ENCODE results near the gene FSCN2.

The FSCN2 gene

DNA sequence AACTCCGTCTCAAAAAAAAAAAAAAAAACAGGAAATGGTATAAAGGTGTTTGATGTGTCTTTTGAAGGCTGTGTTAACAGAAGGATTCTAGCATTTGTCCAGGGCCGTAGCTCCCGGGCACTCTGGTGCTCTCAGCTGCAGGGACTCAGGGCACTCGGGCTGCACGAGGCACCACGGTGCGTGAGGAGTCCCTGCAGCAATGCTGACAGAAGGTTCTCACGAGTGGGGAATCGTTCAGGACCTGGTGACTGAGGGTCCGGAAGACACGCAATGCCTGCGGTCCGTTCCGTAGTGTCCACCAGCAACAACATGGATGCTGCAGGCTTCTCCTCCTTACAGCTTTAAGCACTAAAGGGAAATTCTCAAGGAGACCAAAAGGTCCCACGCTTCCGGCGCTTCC, 36.6 kb downstream of the FSCN2 start:
- no peak overlapping the region for H3K27ac ChIP-seq
- H3K4me1 ChIP-seq (ENCODE audit: low read depth, poor library complexity, severe bottlenecking), result peaks cover 74% of the 10 kb centered on the region
- H2AFZ ChIP-seq (ENCODE audit: low read depth), result no peak overlapping the region
- H3K9ac ChIP-seq, result no peak overlapping the region
- H3K79me2 ChIP-seq (ENCODE audit: insufficient read depth, low read depth), result no peaks in the 10 kb centered on the region; the same call in 1 of the 2 replicates
- H3K27me3 ChIP-seq (ENCODE audit: insufficient read depth, low read depth), result no peaks in the 10 kb centered on the region
- H3K4me2 ChIP-seq, result no peak overlapping the region
- no peaks in the 10 kb centered on the region for H4K20me1 ChIP-seq (ENCODE audit: insufficient read depth)
- no peak overlapping the region for H3K4me3 ChIP-seq (IDR thresholded peaks at IDR 0.05; ENCODE audit: insufficient read depth, low read depth, low read length)
- peaks cover 13% of the 10 kb centered on the region; the same call in 1 of the 2 replicates for H3K36me3 ChIP-seq (ENCODE audit: insufficient read depth)
- TF ChIP-seq, protein P1, sequence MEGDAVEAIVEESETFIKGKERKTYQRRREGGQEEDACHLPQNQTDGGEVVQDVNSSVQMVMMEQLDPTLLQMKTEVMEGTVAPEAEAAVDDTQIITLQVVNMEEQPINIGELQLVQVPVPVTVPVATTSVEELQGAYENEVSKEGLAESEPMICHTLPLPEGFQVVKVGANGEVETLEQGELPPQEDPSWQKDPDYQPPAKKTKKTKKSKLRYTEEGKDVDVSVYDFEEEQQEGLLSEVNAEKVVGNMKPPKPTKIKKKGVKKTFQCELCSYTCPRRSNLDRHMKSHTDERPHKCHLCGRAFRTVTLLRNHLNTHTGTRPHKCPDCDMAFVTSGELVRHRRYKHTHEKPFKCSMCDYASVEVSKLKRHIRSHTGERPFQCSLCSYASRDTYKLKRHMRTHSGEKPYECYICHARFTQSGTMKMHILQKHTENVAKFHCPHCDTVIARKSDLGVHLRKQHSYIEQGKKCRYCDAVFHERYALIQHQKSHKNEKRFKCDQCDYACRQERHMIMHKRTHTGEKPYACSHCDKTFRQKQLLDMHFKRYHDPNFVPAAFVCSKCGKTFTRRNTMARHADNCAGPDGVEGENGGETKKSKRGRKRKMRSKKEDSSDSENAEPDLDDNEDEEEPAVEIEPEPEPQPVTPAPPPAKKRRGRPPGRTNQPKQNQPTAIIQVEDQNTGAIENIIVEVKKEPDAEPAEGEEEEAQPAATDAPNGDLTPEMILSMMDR (conservative IDR thresholded peaks at IDR 0.05; ENCODE audit: low read depth, low read length), result no peak

DNA sequence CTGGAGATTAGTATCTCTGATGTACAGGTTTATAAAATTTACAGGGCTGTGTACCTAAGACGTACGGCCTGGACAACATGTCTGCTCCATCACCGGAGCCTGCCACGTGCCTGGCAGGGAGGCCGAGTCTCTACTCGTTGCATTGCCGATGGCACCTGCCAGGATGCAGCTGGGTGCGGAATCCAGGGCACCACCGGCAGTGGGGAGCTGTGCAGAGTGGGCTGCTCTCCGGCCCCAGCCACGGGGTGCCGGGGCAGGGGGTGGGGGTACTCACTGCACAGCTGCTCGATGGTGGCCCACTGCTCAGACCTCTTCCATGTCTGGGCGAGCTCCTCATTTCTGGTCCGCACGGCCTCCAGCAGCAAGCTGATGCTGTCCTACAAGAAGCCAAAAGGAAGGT, 37.1 kb downstream of the FSCN2 start:
- peaks cover 78% of the 10 kb centered on the region for H3K4me1 ChIP-seq (ENCODE audit: low read depth, poor library complexity, severe bottlenecking)
- no peak overlapping the region for H2AFZ ChIP-seq (ENCODE audit: low read depth)
- no peak overlapping the region for H3K4me2 ChIP-seq
- H3K27me3 ChIP-seq (ENCODE audit: insufficient read depth, low read depth), result no peaks in the 10 kb centered on the region
- TF ChIP-seq, protein P1 (conservative IDR thresholded peaks at IDR 0.05; ENCODE audit: low read depth, low read length), result no peak
- H3K36me3 ChIP-seq (ENCODE audit: insufficient read depth), result peaks cover 9% of the 10 kb centered on the region; the same call in 1 of the 2 replicates
- no peak overlapping the region for H3K4me3 ChIP-seq (IDR thresholded peaks at IDR 0.05; ENCODE audit: insufficient read depth, low read depth, low read length)
- no peaks in the 10 kb centered on the region for H4K20me1 ChIP-seq (ENCODE audit: insufficient read depth)
- no peak overlapping the region for H3K9ac ChIP-seq
- H3K27ac ChIP-seq, result peak overlapping the region; percentile 75; the same call in 1 of the 2 replicates
- no peaks in the 10 kb centered on the region; the same call in 1 of the 2 replicates for H3K79me2 ChIP-seq (ENCODE audit: insufficient read depth, low read depth)

DNA sequence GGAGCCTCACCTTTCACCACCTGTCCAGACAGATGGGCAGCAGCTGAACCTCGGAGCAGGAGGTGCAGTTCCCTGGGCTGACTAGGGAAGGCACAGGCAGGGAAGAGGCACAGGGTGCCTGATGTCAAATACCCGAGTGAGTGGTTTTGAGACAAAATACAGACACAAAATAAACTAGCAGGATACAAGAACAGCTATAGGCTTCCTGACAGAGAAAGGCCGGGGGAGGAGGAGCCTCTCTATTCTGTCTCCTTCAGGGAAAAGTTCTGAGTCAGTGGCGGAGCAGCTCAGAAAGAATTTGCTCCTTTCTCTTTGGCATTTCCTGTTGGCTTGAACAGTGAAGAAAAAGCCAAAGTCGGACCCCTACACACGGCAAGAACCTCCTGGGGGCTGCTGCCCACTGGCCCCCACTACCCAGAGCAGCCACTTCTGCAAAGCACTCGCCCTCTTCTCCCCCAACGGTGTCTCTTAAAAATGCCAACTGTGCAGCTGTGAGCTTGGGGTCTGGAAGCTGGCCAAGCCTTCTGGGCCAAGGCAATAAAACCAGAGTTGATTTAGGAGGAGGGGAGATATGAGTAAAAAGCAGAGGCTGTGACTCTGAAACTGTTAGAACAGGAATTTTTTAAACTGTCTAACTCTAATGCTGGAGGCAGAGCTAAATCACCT, 38.4 kb downstream of the FSCN2 start:
- peaks cover 85% of the 10 kb centered on the region for H3K4me1 ChIP-seq (ENCODE audit: low read depth, poor library complexity, severe bottlenecking)

DNA sequence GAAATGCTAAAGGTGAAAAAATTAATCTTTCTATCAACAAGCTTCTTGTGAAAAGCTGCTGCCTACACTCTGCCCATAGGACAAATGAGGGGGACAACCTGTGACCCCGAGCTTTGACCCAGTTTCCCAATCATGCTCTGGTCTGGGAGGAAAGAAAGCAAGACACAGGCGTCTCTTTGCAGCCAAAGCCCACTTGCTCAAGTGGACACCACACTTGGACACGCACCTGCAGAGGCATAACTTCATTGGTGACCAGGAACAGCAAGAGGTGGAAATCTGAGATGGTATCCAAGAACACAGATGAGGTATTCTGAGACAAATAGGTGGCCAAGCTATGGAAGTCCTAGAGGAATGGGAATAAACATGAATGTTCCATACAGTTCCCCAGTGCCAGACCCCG, 39.0 kb downstream of the FSCN2 start:
- Histone ChIP-seq H4K20me1 (ENCODE audit: insufficient read depth) (no peaks in the 10 kb centered on the region), H3K36me3 (ENCODE audit: insufficient read depth) (peaks cover 6% of the 10 kb centered on the region; the same call in 1 of the 2 replicates), H3K4me3 (IDR thresholded peaks at IDR 0.05; ENCODE audit: insufficient read depth, low read depth, low read length) (no peak overlapping the region), H2AFZ (ENCODE audit: low read depth) (no peak overlapping the region), H3K79me2 (ENCODE audit: insufficient read depth, low read depth) (no peaks in the 10 kb centered on the region; the same call in 1 of the 2 replicates), H3K27me3 (ENCODE audit: insufficient read depth, low read depth) (no peaks in the 10 kb centered on the region), H3K4me1 (ENCODE audit: low read depth, poor library complexity, severe bottlenecking) (peaks cover 85% of the 10 kb centered on the region), H3K4me2 (peak overlapping the region; percentile 83), H3K9ac (peak overlapping the region; percentile 4; the same call in 1 of the 2 replicates), H3K27ac (peak overlapping the region; percentile 75)
- TF ChIP-seq, protein P1 (conservative IDR thresholded peaks at IDR 0.05; ENCODE audit: low read depth, low read length), result no peak

More for the DNA sequence above, 38.4 kb downstream of the FSCN2 start:
- Histone ChIP-seq H3K9ac (peak overlapping the region; percentile 23; the same call in 1 of the 2 replicates), H3K4me3 (IDR thresholded peaks at IDR 0.05; ENCODE audit: insufficient read depth, low read depth, low read length) (no peak overlapping the region), H3K4me2 (peak overlapping the region; percentile 83), H3K79me2 (ENCODE audit: insufficient read depth, low read depth) (no peaks in the 10 kb centered on the region; the same call in 1 of the 2 replicates), H3K36me3 (ENCODE audit: insufficient read depth) (peaks cover 6% of the 10 kb centered on the region; the same call in 1 of the 2 replicates), H2AFZ (ENCODE audit: low read depth) (no peak overlapping the region), H4K20me1 (ENCODE audit: insufficient read depth) (no peaks in the 10 kb centered on the region), H3K27ac (peak overlapping the region; percentile 75), H3K27me3 (ENCODE audit: insufficient read depth, low read depth) (no peaks in the 10 kb centered on the region)
- TF ChIP-seq, protein P1 (conservative IDR thresholded peaks at IDR 0.05; ENCODE audit: low read depth, low read length), result no peak
